ENCODE results near the gene ZNF652. TPM values are rescaled to one million over a fixed set of nuclear protein-coding genes. Genes with fewer than 3 reads are reported as not detected.

Gene ZNF652
- total and polyA plus RNA-seq, 2 donors = 12.8 to 47.5 TPM

DNA sequence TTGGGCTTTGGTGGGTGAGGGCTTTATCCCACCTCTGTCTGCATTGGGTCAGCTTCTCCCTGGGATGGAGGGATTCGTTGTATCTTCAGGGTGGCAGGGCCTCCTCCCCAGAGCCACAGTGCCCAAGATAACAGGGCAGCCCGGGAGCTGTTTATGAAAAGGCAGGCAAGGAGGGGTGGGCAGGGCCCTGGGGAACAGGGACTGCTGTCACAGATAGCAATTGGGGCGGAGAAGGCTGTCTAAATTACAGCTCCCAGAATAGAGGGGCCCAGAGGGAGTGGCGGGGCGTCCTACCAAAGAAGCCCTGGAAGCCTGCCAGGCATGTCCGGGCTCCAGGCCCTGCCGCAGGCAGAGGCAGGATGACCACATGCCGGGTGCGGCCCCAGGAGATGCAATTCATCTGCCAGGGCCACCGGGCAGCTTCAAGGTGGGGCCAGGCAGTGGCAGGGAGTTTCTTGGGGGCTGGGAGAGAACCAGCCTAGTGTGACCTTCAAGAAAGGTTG, 112.7 kb downstream of the ZNF652 start:
- Histone ChIP-seq H3K27ac (ENCODE audit: low read depth) (no peak overlapping the region), H3K36me3 (ENCODE audit: insufficient read depth) (no peaks in the 10 kb centered on the region), H3K4me3 (ENCODE audit: low read depth, low read length) (no peak overlapping the region), H3K4me1 (ENCODE audit: insufficient read depth) (no peaks in the 10 kb centered on the region)
- no peak for DNase-seq (ENCODE audit: extremely low spot score)
- 10% methylated on average over 10 of the region's 10 CpGs for WGBS

DNA sequence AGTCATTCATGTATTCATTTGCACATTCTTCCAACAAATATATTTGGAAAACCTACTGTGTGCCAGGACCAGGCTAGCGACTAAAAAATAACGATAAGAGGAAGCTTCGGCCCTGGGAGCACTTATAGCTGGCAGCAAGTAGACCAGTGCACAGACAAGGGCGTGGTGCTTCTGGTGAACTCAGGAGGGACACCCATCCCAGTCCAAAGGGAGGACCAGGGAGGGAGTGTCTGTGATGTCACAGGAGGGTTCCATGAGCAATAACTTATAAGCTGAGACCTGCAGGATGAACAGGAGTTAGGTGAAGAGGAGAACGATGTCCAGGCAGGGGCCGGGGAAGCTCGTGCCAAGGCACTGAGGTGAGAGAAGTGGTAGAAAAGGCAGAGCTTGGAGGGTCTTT, 114.1 kb downstream of the ZNF652 start:
- H3K36me3 ChIP-seq (ENCODE audit: insufficient read depth) = no peaks in the 10 kb centered on the region
- no peak overlapping the region for H3K4me3 ChIP-seq (ENCODE audit: low read depth, low read length)
- 92% methylated on average over 7 of the region's 7 CpGs for WGBS
- H3K27ac ChIP-seq (ENCODE audit: low read depth) = no peak overlapping the region
- H3K4me1 ChIP-seq (ENCODE audit: insufficient read depth) = no peaks in the 10 kb centered on the region
- DNase-seq (ENCODE audit: extremely low spot score) = no peak

DNA sequence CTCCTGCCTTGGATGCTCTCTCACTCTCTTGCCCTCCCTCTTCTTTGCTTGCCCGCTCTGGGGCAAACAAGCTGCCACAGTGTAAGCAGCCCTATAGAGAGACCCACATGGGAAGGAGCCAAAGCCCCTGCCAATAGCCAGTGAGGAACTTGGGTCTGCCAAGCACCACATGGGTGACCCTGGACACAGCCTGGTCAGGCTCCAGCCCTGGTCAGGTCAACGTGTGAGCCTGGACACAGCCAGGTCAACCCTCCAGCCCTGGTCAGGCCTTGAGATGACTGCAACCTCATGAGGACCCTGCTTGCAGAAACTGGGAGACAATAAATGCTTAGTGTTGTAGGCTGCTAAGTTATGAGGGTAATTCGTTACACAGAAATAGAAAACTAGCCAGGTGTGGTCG, 117.2 kb downstream of the ZNF652 start:
- Histone ChIP-seq H3K4me1 (ENCODE audit: insufficient read depth) (no peaks in the 10 kb centered on the region), H3K36me3 (ENCODE audit: insufficient read depth) (no peaks in the 10 kb centered on the region), H3K4me3 (ENCODE audit: low read depth, low read length) (no peak overlapping the region), H3K27ac (ENCODE audit: low read depth) (no peak overlapping the region)
- WGBS = 86% methylated on average over 4 of the region's 4 CpGs
- no peak for DNase-seq (ENCODE audit: extremely low spot score)

Small RNAs within 50 kb of the gene (small RNA-seq; reads per million reads assigned to genes)
- gene MIR6129 = not detected

Other genes with a start within 250 kb of the ZNF652 start
- gene B4GALNT2, start 229.5 kb downstream of the ZNF652 start, total RNA-seq = not detected
- gene B4GALNT2, start 229.5 kb downstream of the ZNF652 start, polyA plus RNA-seq = not detected
- 0.42 TPM for gene GNGT2, start 151.7 kb downstream of the ZNF652 start, total RNA-seq
- gene GNGT2, start 151.7 kb downstream of the ZNF652 start, polyA plus RNA-seq = 4.7 TPM
- 3.0 TPM for gene ABI3, start 151.5 kb downstream of the ZNF652 start, total RNA-seq
- 11.7 TPM for gene ABI3, start 151.5 kb downstream of the ZNF652 start, polyA plus RNA-seq
- 2.0 TPM for gene PHOSPHO1, start 131.5 kb downstream of the ZNF652 start, total RNA-seq
- 0.75 TPM for gene PHOSPHO1, start 131.5 kb downstream of the ZNF652 start, polyA plus RNA-seq
- gene PHB1, start 52.6 kb upstream of the ZNF652 start, total RNA-seq = 56.5 TPM
- 159 TPM for gene PHB1, start 52.6 kb upstream of the ZNF652 start, polyA plus RNA-seq
- gene NGFR, start 133.0 kb upstream of the ZNF652 start, total RNA-seq = 11.7 TPM
- 18.4 TPM for gene NGFR, start 133.0 kb upstream of the ZNF652 start, polyA plus RNA-seq
- gene NXPH3, start 213.6 kb upstream of the ZNF652 start, total RNA-seq = 1.6 TPM
- 26.4 TPM for gene NXPH3, start 213.6 kb upstream of the ZNF652 start, polyA plus RNA-seq

All from urinary bladder (tissue), 4 donors.